Erythroblast (primary cell): Measurements from ENCODE around the gene SMAD6.

Experiments
- GATA1 ChIP-seq: IDR thresholded peaks from 2 replicates; pipeline ENCODE4 v1.6.1; 2011; ENCODE audit warnings: low read depth, mild to moderate bottlenecking, control low read depth, low read length, moderate library complexity
- POLR2A ChIP-seq: IDR thresholded peaks from 2 replicates; pipeline ENCODE4 v1.6.1; 2011; ENCODE audit warnings: mild to moderate bottlenecking, low read length

GRCh38 chr15:66802025-66803001, 100.3 kb downstream of the SMAD6 start:
- TF ChIP-seq POLR2A (no peak), GATA1 (no peak)
